GM19025 (cell line): ENCODE data around the gene ATP2B1.

Experiments used
- ATAC-seq: cut with Tn5 transposase; IDR thresholded peaks from one replicate; pipeline ENCODE4 v1.9.1; 2021; ENCODE audit warnings: mild to moderate bottlenecking, low read depth, moderate library complexity; ENCODE audit not compliant: unreplicated experiment

The ATP2B1 gene

DNA sequence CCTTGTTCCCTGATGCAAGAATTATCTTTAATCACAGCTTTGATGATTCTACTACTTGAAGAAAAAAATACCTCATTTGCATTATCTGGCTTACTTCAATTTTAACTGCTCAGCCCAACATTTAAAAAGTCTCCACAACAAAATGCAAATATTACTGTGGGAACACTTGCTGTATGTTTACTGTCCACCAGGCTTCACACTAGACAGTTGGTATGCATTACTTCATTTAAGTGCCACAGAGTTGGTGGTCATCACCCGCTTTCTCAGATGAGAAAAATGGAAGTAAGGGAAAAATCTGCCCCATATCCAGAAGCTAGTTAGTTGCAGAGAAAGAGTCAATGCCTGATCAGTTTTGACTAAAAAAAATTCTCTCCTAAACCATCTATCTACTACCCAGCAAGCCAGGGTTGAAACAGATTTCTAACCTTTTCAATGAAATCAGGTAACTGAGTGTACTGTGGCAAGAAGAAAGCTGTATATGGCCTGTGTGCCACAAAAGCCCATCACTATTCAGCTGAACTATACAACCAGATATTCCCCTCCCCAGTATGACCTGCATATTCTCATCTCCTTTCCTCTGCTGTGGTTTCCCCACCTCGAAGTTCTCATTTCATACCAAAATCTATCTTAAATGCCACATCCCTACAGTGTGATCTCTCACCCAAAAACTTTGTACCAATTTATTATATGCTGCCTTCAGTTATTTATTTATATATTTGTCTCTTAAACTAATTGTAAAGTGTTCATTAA lies 90.3 kb downstream of the ATP2B1 start:
- ATAC-seq = no peak

DNA sequence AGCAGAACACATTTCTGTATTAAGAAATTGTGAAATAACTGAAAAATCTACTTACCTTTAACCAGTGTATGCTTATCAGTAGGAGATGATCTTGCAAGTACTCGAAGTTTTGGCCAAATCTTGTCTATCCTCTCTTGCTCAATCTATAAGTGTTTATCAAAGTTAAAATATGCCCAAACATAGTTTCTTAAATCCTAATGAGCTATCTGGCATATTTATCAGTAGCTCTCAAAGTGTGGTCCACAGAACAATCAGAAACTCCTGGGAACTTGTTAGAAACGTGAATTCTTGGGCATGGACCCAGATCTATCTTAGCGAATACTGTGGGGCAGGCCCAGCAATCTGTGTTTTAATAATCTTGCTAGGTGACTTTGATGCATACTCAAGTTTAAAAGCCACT lies 98.3 kb downstream of the ATP2B1 start:
- ATAC-seq = no peak

DNA sequence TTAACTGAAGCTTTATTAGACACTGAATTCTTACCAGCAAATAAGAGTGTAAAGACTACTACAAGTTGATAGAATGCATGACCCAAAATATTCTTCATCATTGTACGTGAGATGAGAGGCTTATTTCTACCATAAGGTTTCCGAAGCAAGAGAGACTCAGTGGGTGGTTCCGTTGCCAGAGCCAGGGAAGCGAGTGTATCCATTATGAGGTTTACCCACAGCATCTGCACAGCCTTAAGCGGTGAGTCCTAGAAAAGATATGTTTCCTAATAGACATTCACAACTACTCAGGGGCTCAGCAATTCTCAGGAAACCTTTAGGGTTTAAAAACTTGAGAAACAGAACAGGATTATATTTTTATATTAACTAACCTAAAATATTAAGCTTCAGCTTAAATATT lies 105.0 kb downstream of the ATP2B1 start:
- ATAC-seq = no peak

DNA sequence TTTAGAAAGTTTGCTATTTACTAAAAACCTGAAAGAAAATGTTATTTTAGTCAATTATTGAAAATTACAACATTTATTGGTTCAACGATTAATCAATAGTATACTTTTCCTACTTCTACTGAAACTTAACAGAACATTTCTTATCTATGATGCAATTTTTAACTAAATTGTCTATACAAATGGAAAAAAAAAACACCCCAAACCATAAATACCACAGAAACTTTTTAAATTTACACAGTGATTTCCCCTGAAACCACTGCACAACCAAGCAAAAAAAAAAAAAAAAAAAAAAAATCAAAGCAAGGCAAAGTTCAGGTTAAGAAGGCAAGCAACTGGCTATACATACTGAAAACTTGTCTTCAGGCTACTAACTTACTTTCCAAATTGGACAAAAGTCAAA lies 110.9 kb downstream of the ATP2B1 start:
- no peak for ATAC-seq

DNA sequence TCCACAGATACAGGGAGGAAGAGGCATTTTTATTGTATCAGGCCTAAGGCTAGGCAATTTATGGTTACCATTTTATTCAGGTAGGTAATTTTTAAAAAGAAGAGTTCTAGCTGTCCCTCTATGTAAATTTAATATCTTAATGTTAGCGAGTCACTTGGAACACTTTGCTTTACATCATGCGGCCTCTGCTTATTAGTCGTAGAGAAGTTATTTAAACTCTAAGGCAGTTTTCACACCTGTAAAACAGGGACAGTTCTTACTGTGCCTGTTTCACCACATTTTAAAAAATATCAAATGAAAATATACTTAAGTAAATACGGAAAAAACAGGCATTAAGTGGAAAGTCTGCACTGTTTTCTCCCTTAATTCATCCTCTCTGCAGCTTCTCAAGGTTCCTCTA lies 111.4 kb downstream of the ATP2B1 start:
- no peak for ATAC-seq

DNA sequence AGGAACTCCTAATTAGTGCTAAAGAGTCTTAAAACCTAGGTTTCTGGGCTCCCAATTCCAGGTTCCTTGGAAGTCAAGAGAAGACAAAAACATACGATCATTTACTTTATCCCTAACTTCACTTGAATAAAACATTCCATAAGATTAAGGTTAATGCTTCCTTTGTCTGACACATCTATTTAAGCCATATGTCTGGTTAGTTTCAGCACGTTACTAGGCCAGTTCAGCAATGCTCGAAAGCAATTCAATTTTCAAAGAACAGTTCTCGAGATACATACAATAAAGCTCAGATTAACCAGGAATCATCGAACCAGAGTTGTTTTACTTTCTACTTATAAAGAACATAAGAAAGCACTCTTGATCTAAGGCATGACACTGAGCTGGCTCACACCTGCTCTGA lies 114.8 kb downstream of the ATP2B1 start:
- no peak for ATAC-seq

DNA sequence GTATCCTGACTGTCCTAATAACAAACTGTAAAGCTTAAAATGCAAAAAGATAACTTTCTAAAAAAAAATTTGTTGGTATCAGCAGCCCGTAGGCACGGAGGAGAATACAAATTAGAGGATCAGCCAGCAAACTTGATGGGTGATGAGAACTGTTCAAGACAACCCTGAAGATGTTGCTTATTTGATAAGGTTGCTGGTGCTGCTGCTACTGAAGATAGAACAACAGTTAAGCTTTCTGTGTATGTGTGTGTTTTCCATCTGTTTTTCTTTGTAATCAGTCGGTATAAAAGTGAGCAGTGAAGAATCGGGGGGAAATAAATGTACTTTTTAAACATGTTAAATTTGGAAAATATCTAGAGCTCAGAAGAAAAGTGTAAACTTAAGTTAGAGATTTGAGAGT lies 115.4 kb downstream of the ATP2B1 start:
- ATAC-seq = no peak

DNA sequence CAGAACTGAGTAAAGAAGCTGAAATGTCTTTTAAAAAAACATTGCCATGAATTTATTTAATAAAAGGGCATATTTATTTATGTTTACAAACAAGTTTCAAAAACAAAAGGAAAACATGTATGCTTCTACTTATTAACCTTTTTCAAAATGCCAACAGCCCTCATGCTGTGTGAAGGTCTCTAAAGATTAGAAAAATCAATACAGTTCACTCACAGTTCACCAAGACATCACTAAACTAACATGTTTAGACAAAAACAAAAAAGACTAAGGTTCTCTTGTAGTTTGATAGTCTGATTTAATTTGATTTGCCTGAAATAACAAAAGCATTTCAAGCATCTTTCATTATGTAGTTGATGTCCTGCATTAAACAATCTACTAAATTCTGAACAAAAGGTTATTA lies 118.9 kb downstream of the ATP2B1 start:
- ATAC-seq = no peak

DNA sequence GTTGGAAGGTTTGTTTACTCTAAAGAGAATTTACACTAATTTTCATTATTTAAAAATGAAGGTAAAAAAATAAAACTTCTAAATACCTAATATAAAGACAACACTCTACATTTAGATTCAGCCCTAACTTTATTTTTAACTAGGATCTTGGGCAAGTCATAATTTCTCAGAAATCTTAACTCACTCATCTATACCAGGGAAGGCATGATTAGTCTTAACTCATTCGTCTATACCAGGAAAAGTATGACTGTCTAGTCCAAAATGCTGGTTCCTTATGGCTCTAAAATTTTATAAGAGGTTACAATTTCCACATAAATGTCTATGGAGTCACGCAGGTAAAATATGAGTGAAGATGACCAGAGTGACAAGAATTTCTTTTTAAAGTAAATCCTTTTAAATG lies 130.1 kb downstream of the ATP2B1 start:
- ATAC-seq = no peak

DNA sequence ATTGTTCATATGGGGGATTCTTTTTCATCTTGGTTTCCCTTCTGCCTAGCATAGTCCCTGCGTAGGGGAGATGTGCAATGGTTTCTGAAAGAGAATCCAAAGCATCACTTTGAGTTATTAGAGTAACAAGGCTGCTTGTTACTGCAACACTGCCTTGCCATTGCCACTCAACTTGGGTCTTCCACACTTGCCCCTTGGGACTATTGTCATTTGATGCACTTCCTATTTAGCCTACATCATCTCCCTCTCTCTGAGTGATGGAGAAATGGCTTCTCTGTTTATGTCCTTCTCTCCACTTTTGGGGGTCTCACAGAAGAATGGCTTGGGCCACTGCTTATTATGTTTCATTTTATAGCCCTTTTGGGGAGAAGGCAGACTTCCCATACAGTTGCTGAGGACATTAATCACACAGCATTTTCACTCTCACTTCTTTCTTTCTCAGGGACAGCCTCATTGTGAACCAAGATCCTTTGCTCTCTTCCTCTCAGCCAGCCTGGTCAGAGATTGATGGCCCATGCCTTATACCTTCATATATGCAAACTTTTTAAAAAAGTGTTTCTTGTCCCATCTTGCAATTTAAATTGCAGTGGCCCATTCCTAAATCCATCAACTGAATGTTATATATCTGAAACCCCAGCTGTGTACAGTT lies 131.9 kb downstream of the ATP2B1 start:
- no peak for ATAC-seq

DNA sequence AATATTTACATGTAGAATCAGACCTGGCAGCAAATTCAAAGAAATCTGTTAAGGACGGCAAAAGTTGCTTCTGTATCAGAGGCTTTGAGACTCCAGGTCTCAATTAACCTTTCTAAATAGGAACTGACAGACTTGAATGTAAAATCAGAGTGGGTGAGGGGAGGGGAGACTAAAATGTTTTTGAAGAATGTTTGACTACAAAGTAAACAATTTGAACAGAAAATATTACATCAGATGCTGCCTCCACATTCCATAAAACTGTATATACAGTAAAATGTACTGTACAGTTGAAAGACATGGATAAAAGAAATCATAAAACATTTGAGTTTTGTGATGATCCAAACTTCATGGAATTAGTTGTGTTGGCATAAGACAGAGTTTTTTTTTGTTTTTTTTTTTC lies 133.3 kb downstream of the ATP2B1 start:
- ATAC-seq = no peak

DNA sequence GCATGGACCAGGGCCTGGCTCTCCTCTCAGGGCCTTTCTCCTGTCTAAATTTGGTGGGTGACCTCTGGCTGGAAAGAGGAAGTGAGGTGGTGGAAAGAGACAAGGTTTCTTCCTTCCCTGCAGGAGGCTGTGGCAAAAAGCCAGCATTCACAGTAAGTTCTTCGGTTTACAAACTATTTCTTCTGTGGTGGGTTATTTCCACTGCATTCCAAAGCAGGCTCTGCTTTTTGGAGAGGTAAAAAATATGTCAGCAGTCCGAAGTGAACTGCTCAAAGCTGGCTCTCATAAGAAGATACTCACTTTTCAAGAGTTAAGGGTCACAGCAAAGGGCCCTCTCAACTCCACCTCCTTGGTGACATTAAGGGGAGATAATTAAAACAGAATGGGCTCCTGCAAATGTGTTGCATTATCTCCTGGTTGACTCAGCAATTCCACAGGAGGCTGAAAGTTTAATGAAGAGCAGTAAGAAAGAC lies 133.9 kb downstream of the ATP2B1 start:
- ATAC-seq = no peak

DNA sequence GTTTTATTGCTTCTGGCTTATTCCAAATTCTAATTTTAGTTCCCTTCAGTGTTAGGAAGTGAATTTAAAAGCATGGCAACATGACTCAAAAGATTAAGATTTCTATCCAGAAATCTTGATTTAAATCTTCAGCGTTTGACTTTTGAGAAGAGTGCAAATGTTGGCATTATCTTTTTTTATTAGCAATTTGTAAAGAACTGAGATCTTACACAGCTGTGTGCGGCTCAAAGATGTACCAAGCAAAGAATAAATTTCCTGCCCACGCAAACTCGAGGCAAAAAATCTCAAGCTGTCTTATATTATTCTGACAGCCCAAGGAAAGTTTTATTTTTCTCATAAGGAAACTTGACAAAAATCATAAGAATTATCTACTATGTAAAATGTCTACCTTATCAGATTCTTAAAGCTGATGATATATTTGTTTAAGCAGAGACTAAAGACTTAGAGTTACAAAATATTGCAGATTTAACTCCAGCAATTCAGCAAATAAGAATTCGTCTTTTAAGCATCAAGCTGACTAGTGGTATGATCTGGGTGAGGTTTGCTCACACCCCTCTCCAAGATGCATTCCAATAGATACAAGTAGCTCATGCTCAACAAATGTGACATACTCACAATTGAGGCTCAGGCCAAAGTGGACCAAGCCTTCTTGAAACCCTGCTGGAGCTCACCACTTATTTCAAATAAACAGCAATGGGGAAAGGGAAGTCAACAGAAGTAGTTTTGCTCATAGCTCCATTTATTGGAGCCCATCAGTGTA lies 135.4 kb downstream of the ATP2B1 start:
- no peak for ATAC-seq

DNA sequence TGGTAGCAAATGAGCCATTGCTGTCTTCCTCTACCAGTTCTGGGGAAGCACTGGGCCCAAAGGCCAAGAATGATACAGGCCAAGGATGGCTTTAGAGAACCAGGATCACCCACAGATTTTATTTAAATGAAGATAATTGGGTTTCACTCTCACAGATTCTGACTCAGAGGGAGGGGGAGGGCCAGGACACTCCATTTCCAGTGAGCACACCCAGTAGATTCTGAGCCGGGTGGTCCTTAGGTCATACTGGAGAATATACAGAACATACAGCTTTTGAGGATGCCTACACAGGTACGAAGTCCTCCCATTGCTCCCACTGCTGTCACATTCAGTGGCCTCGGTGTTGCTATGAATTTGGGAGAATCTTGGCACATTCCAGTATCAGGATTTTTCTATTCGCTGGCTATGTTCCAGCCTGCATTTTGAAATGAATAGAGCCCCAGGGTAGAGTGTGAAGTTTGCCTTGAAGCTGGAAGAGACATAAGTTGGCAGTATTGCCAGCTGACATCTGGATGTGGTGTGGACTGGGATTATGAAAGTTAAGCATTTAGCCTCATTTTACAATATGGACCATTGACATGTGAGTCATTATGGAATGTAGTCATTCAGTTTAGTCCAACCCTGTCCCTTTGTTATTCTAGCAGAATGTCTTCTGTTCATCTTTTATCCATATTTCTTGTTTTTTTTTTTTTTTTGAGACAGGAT lies 137.0 kb downstream of the ATP2B1 start:
- ATAC-seq = no peak

DNA sequence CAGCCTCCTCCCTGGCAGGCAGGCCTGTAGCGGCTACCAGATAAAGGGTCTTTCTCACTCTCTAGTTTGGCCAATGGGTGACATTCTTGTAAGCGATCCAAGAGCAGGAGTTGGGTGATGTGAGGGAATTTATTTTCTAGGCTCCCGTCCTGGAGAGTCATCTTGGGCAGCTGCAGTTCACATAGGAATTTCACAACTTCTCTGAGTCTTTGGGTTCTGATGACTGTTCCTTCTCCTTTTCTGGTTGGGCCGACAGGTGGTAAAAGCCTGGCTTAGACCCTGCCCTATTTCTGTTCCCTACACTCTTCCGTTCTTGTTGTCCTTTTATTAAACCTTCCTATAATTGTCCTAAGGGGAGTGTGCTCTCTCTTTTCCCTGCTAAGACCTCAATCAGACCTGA lies 140.2 kb downstream of the ATP2B1 start:
- no peak for ATAC-seq

DNA sequence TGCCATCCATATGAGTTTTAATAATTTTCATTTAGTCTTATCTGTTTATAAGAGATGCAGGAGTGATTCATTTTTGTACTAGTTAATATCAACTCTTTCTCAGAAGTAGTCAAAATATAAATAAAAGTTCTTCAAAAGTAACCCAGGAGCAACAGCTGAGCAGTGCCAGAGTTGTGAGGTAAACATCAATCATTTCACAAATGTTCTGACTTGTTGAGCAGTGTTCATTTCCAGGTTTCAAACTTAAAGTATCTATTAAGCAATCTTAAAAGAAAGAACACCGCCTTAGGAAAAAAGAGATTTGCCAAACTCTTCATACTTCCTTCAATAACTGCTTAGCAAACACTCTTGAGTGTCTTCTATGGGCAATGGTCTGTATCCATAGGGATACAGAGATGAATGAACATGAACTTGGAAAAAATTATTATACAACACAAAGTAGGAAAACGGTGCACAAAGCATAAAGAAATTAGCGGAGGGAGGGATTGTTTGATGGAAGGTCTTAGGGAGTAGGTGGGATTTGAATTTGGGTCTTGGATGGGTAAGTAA lies 140.9 kb downstream of the ATP2B1 start:
- no peak for ATAC-seq

DNA sequence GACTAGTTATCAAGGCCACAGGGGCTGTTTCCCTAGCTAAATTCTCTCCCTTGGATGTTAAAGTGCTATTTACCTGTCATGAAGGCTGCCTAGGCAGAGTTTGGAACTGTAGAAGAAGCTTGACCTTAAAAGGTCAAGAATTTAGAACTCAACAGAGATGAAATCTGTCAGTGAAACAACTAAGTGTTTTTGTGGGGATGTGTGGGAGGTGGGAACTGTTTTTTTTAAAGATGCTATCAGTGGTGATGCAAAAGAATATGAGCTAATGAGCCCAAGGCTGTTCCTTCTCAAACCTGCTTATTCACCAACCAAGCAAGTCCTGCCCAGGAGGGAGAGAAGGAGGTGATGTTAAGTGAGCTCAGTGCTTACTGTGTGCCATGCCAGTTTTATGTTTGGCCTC lies 142.0 kb downstream of the ATP2B1 start:
- ATAC-seq = no peak

DNA sequence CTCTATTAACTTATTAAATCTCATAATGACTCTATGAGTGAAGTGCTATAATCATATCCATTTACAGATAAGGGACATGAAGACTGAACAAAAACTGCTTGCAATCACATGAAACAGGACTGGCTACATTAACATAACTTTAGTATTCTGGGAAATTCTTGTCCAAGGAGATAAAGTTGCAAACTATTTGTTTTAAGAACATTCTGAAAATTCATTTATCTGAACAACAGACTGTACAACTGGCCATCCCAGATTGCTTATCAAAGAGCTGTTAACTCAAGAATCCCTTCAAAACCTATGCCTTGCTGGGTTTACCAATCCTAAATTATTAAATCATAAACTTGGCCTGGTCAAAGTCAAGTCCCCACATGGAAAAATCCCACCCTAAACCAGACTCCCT lies 143.6 kb downstream of the ATP2B1 start:
- no peak for ATAC-seq

DNA sequence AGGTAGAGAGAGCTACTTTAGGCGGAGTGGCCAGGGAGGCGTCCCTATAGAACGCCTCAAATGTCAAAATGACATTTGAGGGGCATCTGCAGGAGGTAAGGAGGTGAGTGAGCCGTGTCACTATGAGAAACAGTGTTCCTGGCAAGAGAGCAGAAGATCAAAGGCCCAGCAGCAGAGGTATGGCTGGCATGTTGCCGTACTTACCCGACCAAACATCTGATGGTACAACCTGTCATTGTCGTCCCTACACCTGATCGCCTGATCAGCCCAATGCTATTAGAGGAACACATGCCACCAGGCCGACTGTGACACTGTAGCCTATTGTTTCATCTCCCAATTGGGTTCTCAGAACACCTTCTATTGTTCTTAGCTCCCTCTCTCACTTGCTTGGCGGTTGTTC lies 148.9 kb downstream of the ATP2B1 start:
- no peak for ATAC-seq

DNA sequence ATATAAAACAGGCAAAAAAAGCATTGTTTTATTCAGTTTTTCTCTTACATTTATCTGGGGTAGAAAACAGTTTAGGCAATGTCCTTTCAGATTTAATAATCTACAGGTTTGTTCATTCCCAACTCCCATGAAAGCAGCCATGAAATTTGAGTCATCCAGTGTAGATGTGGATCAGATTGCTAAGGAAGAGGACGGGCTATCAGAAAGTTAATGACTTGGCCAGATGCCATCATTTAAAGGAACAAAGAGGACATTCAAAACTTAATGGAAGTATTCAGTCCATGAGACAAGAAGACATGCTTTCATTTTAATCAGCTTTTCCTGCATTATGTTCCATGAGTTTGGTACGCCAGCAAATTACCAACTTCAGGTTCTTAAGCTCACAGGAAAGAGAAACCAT lies 151.7 kb downstream of the ATP2B1 start:
- ATAC-seq = no peak

DNA sequence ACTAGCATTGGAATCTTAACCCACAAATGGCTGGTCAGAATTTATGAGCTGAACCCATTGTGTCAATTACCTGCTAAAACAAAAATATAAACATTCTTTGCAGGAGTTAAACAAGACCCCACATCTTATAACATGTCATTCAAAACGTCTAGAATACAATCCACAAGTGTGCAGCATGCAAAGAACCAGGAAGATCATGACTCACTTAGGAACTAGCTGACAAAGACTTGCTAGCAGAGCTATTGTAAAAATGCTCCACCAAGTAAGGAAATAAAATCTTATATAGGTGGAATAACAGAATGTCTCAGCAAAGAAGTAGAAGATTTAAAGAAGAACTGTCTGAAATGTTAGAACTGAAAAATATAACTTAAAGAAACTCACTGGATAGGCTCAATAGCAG lies 156.3 kb downstream of the ATP2B1 start:
- ATAC-seq = no peak
